GM19043 (cell line): ENCODE measurements around the gene GLG1.
"Not testable (repeated sequence)": the region's sequence is repeated elsewhere in the genome, so short reads cannot be mapped to it uniquely, and the experiment has no call there.

Experiments
- ATAC-seq: cut with Tn5 transposase; IDR thresholded peaks from one replicate; pipeline ENCODE4 v1.9.1; 2021; ENCODE audit warnings: low read depth; ENCODE audit not compliant: unreplicated experiment

Gene GLG1

GRCh38 chr16:74413485-74413884 is 193.4 kb downstream of the GLG1 start:
- not testable (repeated sequence) for ATAC-seq

GRCh38 chr16:74412775-74413390 is 194.0 kb downstream of the GLG1 start:
- not testable (repeated sequence) for ATAC-seq

GRCh38 chr16:74412138-74412774 is 194.7 kb downstream of the GLG1 start:
- not testable (repeated sequence) for ATAC-seq

- not testable (repeated sequence) for ATAC-seq
These were observed 195.9 kb downstream of the GLG1 start for GRCh38 chr16:74410981-74411380.

GRCh38 chr16:74410057-74410957 is 196.6 kb downstream of the GLG1 start:
- ATAC-seq, result not testable (repeated sequence)

- ATAC-seq, result not testable (repeated sequence)
These were observed 197.5 kb downstream of the GLG1 start for GRCh38 chr16:74409185-74409981.

- ATAC-seq, result not testable (repeated sequence)
These were observed 199.6 kb downstream of the GLG1 start for GRCh38 chr16:74407362-74407705.

- not testable (repeated sequence) for ATAC-seq
These were observed 200.1 kb downstream of the GLG1 start for GRCh38 chr16:74406600-74407361.

GRCh38 chr16:74404148-74404933 is 202.6 kb downstream of the GLG1 start:
- ATAC-seq, result not testable (repeated sequence)

GRCh38 chr16:74400238-74400637 is 206.7 kb downstream of the GLG1 start:
- not testable (repeated sequence) for ATAC-seq

- ATAC-seq, result not testable (repeated sequence)
These were observed 208.6 kb downstream of the GLG1 start for GRCh38 chr16:74398212-74398895.
